HFFc6 (cell line): Measurements from ENCODE around the gene ASCL2. TPM values are rescaled to one million over a fixed set of nuclear protein-coding genes. Genes with fewer than 3 reads are reported as not detected.

ENCODE experiments used
- DNase-seq: peaks from one replicate; pipeline ENCODE4 v3.0.0-alpha.2; 2018
- H3K27ac Mint-ChIP-seq: 2 replicates; pipeline ENCODE4 v1.8.0; 2020; ENCODE audit warnings: mild to moderate bottlenecking, mixed read lengths
- H3K27me3 Mint-ChIP-seq: 2 replicates; pipeline ENCODE4 v1.8.0; 2021; ENCODE audit warnings: mild to moderate bottlenecking, moderate library complexity, mixed read lengths; ENCODE audit not compliant: insufficient read depth
- H3K36me3 Mint-ChIP-seq: 2 replicates; pipeline ENCODE4 v1.8.0; 2021; ENCODE audit warnings: low read depth, mixed read lengths
- H3K4me1 Mint-ChIP-seq: 2 replicates; pipeline ENCODE4 v1.8.0; 2020; ENCODE audit warnings: low read depth, mixed read lengths
- H3K4me3 Mint-ChIP-seq: 2 replicates; pipeline ENCODE4 v1.8.0; 2020; ENCODE audit warnings: mild to moderate bottlenecking, moderate library complexity, mixed read lengths
- H3K9me3 Mint-ChIP-seq: 2 replicates; pipeline ENCODE4 v1.8.0; 2020; ENCODE audit warnings: mild to moderate bottlenecking, mixed read lengths
- CTCF ChIP-seq: fragments of 200-600 bp; sonication (generic); IDR thresholded peaks from 2 replicates; pipeline ENCODE4 v1.5.0; 2021; ENCODE audit warnings: antibody characterized with exemption, mild to moderate bottlenecking
- total RNA-seq, 6 experiments: library from RNA; stranded (reverse); fragmentation: NEBNext Ultra II Directional; extraction: Animal tissue kit (Norgen Biotek cat#: 25700); gene quantifications; 2 replicates in 1 of 6; 3 replicates in 5 of 6; pipeline ENCODE4 v1.2.3, GENCODE V29; 2021

Gene ASCL2
- total RNA-seq, 6 experiments from 2014 or later: not detected

- Mint-ChIP-seq H3K27ac (no peak overlapping the region), H3K4me3 (no peak overlapping the region), H3K9me3 (no peaks in the 10 kb centered on the region), H3K36me3 (no peaks in the 10 kb centered on the region), H3K4me1 (no peaks in the 10 kb centered on the region), H3K27me3 (peaks cover 13% of the 10 kb centered on the region)
- TF ChIP-seq CTCF: no peak
- no peak for DNase-seq
These were observed 29.4 kb upstream of the ASCL2 start for GRCh38 chr11:2299773-2300172.

- Mint-ChIP-seq H3K36me3 (no peaks in the 10 kb centered on the region), H3K4me3 (no peak overlapping the region), H3K4me1 (no peaks in the 10 kb centered on the region), H3K27ac (no peak overlapping the region), H3K9me3 (no peaks in the 10 kb centered on the region), H3K27me3 (peaks cover 14% of the 10 kb centered on the region)
- DNase-seq: no peak
- peak; percentile 29; the same call in 1 of the 2 replicates for TF ChIP-seq CTCF
These were observed 28.7 kb upstream of the ASCL2 start for GRCh38 chr11:2298795-2299761.

GRCh38 chr11:2298131-2298794 is 27.9 kb upstream of the ASCL2 start:
- no peak for DNase-seq
- no peaks in the 10 kb centered on the region for H3K4me1 Mint-ChIP-seq
- no peaks in the 10 kb centered on the region for H3K36me3 Mint-ChIP-seq
- no peak for TF ChIP-seq CTCF
- no peak overlapping the region for H3K4me3 Mint-ChIP-seq
- H3K9me3 Mint-ChIP-seq: no peaks in the 10 kb centered on the region
- H3K27ac Mint-ChIP-seq: no peak overlapping the region
- H3K27me3 Mint-ChIP-seq: peaks cover 21% of the 10 kb centered on the region

DNA sequence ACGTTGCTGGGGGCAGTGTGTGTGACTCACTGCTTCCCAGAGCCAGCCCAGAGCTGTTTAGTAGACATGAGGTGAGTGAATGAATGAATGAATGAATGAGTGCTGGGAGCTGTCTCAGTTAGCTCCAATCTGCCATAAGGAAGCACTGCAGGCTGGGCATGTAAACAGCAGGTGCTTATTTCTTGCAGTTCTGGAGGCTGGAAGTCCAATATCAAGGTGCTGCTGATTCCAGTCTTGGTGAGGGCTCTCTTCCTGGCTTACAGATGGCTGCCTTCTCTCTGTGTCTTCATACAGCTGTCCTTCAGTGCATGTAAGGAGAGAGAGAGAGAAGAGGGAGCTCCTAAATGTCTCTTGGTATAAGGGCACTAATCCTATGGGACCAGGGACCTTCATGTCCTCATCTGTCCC is 27.2 kb upstream of the ASCL2 start:
- no peak overlapping the region for H3K27ac Mint-ChIP-seq
- no peaks in the 10 kb centered on the region for H3K4me1 Mint-ChIP-seq
- TF ChIP-seq CTCF: no peak
- no peak for DNase-seq
- H3K36me3 Mint-ChIP-seq: no peaks in the 10 kb centered on the region
- H3K27me3 Mint-ChIP-seq: peaks cover 21% of the 10 kb centered on the region
- no peak overlapping the region for H3K4me3 Mint-ChIP-seq
- H3K9me3 Mint-ChIP-seq: no peaks in the 10 kb centered on the region

- no peaks in the 10 kb centered on the region for H3K36me3 Mint-ChIP-seq
- TF ChIP-seq CTCF: no peak
- H3K27ac Mint-ChIP-seq: no peak overlapping the region
- H3K4me1 Mint-ChIP-seq: no peaks in the 10 kb centered on the region
- no peak overlapping the region for H3K4me3 Mint-ChIP-seq
- peaks cover 21% of the 10 kb centered on the region for H3K27me3 Mint-ChIP-seq
- no peaks in the 10 kb centered on the region for H3K9me3 Mint-ChIP-seq
- DNase-seq: no peak
These were observed 26.7 kb upstream of the ASCL2 start for GRCh38 chr11:2296913-2297622.
